Measurements from ENCODE around the gene GUCA1A.

DNA sequence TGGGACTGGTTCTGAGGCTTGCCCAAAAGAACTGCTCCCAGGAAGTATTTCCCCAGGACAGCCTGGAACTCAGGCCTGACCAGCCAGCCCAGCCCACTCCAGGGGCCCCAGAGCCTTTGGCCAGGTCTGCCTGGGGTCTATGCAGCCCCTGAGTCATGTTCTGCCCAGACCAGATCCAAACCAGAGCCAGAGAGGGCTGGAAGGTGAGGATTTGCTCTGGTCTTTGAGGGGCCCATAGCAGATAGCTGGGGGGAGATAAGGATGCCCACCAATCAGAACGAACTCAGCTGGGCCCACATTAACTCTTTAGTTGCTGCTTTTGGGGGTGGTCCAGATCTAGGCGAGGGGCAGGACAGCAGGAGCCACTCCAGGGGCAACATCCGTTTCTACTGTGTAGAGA lies 47.5 kb upstream of the GUCA1A start:
- TF ChIP-seq LEF1 (IDR thresholded peaks at IDR 0.05; ENCODE audit: borderline replicate concordance) (no peak), FOXM1 (IDR thresholded peaks at IDR 0.05; ENCODE audit: borderline replicate concordance) (no peak), HDGF (IDR thresholded peaks at IDR 0.05; ENCODE audit: borderline replicate concordance) (no peak), FOXA1 (IDR thresholded peaks at IDR 0.05) (no peak), SP1 (IDR thresholded peaks at IDR 0.05) (no peak), PKNOX1 (IDR thresholded peaks at IDR 0.05) (no peak), NFRKB (IDR thresholded peaks at IDR 0.05) (no peak), ELF4 (IDR thresholded peaks at IDR 0.05) (no peak), L3MBTL2 (conservative IDR thresholded peaks at IDR 0.05) (no peak), FOXK2 (IDR thresholded peaks at IDR 0.05) (no peak), ZNF384 (IDR thresholded peaks at IDR 0.05) (no peak), TARDBP (IDR thresholded peaks at IDR 0.05) (no peak)

Measured in HEK293T (cell line).